SK-N-SH (cell line): ENCODE results near the gene INPP5B. TPM values are rescaled to one million over a fixed set of nuclear protein-coding genes. Genes with fewer than 3 reads are reported as not detected.

Experiments
- CTCF ChIA-PET: fragments of 300-600, 350-600 bp; formaldehyde crosslinking; extraction: SDS; loops from one replicate; lab custom pipeline; 2021; lab: Yijun Ruan, JAX
- POLR2A ChIA-PET: fragments of 350-600 bp; sonication (Branson Sonifier 250); formaldehyde crosslinking; extraction: SDS; loops from one replicate; lab custom pipeline; 2020; ENCODE audit warnings: antibody characterized with exemption, inconsistent platforms; lab: Yijun Ruan, JAX
- DNase-seq: peaks from one replicate; pipeline ENCODE4 v3.0.0; 2012
- H2AFZ ChIP-seq: fragments of 200-600 bp; sonication (generic); 2 replicates; pipeline ENCODE4 v1.8.1; 2016; ENCODE audit warnings: antibody characterized with exemption, mild to moderate bottlenecking, low read depth
- H3F3A ChIP-seq: fragments of 200-600 bp; sonication (generic); replicated peaks from 2 replicates; pipeline ENCODE3; 2016; ENCODE audit warnings: antibody characterized with exemption, mild to moderate bottlenecking; ENCODE audit not compliant: insufficient read depth
- H3K27ac ChIP-seq, 2 experiments: fragments of 200-500 bp in 1 of 2; fragments of 200-600 bp in 1 of 2; sonication (Bioruptor generic) in 1 of 2; sonication (generic), shearing (Covaris generic) in 1 of 2; 2 replicates each; pipeline versions ENCODE4 v1.5.1 to v1.6.1; 2014 to 2016; ENCODE audit warnings: low read depth in 2 of 2, inconsistent platforms in 1 of 2, low read length in 1 of 2, mild to moderate bottlenecking in 1 of 2, mixed read lengths in 1 of 2
- H3K27me3 ChIP-seq: fragments of 200-600 bp; sonication (generic), shearing (Covaris generic); 2 replicates; pipeline ENCODE4 v1.6.1; 2016; ENCODE audit warnings: mixed run types; ENCODE audit not compliant: insufficient read depth
- H3K36me3 ChIP-seq, 2 experiments: fragments of 200-500 bp in 1 of 2; fragments of 200-600 bp in 1 of 2; sonication (Bioruptor generic) in 1 of 2; sonication (generic) in 1 of 2; replicated peaks in 1 of 2; 2 replicates each; pipeline versions ENCODE3 to v1.5.1; 2014 to 2016; ENCODE audit warnings: low read length in 1 of 2, mild to moderate bottlenecking in 1 of 2; ENCODE audit not compliant: insufficient read depth in 2 of 2, control insufficient read depth in 1 of 2
- H3K4me1 ChIP-seq, 2 experiments: fragments of 200-500 bp in 1 of 2; fragments of 200-600 bp in 1 of 2; sonication (Bioruptor generic) in 1 of 2; sonication (generic), shearing (Covaris generic) in 1 of 2; 2 replicates each; pipeline versions ENCODE4 v1.5.1 to v1.6.1; 2014 to 2016; ENCODE audit warnings: low read depth in 1 of 2, low read length in 1 of 2, mixed run types in 1 of 2; ENCODE audit not compliant: insufficient read depth in 2 of 2, control insufficient read depth in 1 of 2
- H3K4me2 ChIP-seq: fragments of 200-600 bp; sonication (generic), shearing (Covaris generic); 2 replicates; pipeline ENCODE4 v1.6.1; 2017; ENCODE audit warnings: mixed run types
- H3K4me3 ChIP-seq, 2 experiments: fragments of 200-500 bp in 1 of 2; fragments of 200-600 bp in 1 of 2; sonication (Bioruptor generic) in 1 of 2; sonication (generic), shearing (Covaris generic) in 1 of 2; 2 replicates each; pipeline versions ENCODE4 v1.5.1 to v1.8.1; 2014 to 2016; ENCODE audit warnings: low read depth in 2 of 2, inconsistent platforms in 1 of 2, low read length in 1 of 2, mild to moderate bottlenecking in 1 of 2, mixed read lengths in 1 of 2, moderate library complexity in 1 of 2
- H3K79me2 ChIP-seq: fragments of 200-600 bp; sonication (generic); 2 replicates; pipeline ENCODE4 v1.8.1; 2017; ENCODE audit warnings: mild to moderate bottlenecking; ENCODE audit not compliant: insufficient read depth
- H3K9ac ChIP-seq: fragments of 200-600 bp; sonication (generic); 2 replicates; pipeline ENCODE4 v1.6.1; 2017; ENCODE audit warnings: mixed run types
- H3K9me2 ChIP-seq: fragments of 200-600 bp; sonication (generic); 2 replicates; pipeline ENCODE4 v1.6.1; 2017; ENCODE audit warnings: mixed run types
- H3K9me3 ChIP-seq: fragments of 200-600 bp; sonication (generic); 2 replicates; pipeline ENCODE4 v1.6.1; 2017; ENCODE audit warnings: mixed run types, mild to moderate bottlenecking, moderate library complexity
- H4K20me1 ChIP-seq: fragments of 200-600 bp; sonication (generic); 2 replicates; pipeline ENCODE4 v1.6.1; 2017; ENCODE audit warnings: mild to moderate bottlenecking, mixed run types; ENCODE audit not compliant: insufficient read depth
- CHD2 ChIP-seq: fragments of 150-350 bp; IDR thresholded peaks from 2 replicates; pipeline ENCODE4 v1.6.1; 2018; ENCODE audit warnings: low read length; ENCODE audit not compliant: partially characterized antibody
- CTCF ChIP-seq: fragments of 200-600 bp; sonication (generic); IDR thresholded peaks from 2 replicates; pipeline ENCODE4 v1.6.1; 2017; ENCODE audit warnings: antibody characterized with exemption, mild to moderate bottlenecking, moderate library complexity
- ELF1 ChIP-seq: IDR thresholded peaks from 2 replicates; pipeline ENCODE4 v1.4.0; 2012
- EP300 ChIP-seq, 2 experiments: IDR thresholded peaks; 2 replicates each; pipeline versions ENCODE4 v1.4.0 to v1.6.1; 2012; ENCODE audit warnings: borderline replicate concordance in 1 of 2, low read depth in 1 of 2, low read length in 1 of 2
- EZH2phosphoT487 ChIP-seq: fragments of 200-600 bp; sonication (generic); IDR thresholded peaks from 2 replicates; pipeline ENCODE4 v1.6.1; 2017; ENCODE audit warnings: low read depth, mixed run types, mild to moderate bottlenecking, antibody characterized with exemption, moderate library complexity, borderline replicate concordance
- FOSL2 ChIP-seq: IDR thresholded peaks from 2 replicates; pipeline ENCODE4 v1.4.0; 2012; ENCODE audit warnings: low read depth, mild to moderate bottlenecking, moderate library complexity, borderline replicate concordance
- FOXJ3 ChIP-seq: sonication (generic); formaldehyde crosslinking; IDR thresholded peaks from 2 replicates; pipeline ENCODE4 v1.5.1; 2020; ENCODE audit warnings: mild to moderate bottlenecking, missing genetic modification reagents
- FOXM1 ChIP-seq: IDR thresholded peaks from 2 replicates; pipeline ENCODE4 v1.4.0; 2012; ENCODE audit warnings: low read depth, mild to moderate bottlenecking
- GABPA ChIP-seq: IDR thresholded peaks from 2 replicates; pipeline ENCODE4 v1.4.0; 2012; ENCODE audit warnings: low read depth, mild to moderate bottlenecking
- GATA2 ChIP-seq: sonication (generic); formaldehyde crosslinking; IDR thresholded peaks from 2 replicates; pipeline ENCODE4 v1.5.0; 2020; ENCODE audit warnings: mild to moderate bottlenecking, missing genetic modification reagents
- IRF3 ChIP-seq: fragments of 150-350 bp; IDR thresholded peaks from 2 replicates; pipeline ENCODE4 v1.6.1; 2016; ENCODE audit warnings: mild to moderate bottlenecking, low read depth, low read length
- JUND ChIP-seq: IDR thresholded peaks from 2 replicates; pipeline ENCODE4 v1.4.0; 2012
- MAX ChIP-seq: IDR thresholded peaks from 2 replicates; pipeline ENCODE4 v1.4.0; 2012; ENCODE audit warnings: low read depth
- MXI1 ChIP-seq: IDR thresholded peaks from 2 replicates; pipeline ENCODE4 v1.6.1; 2012; ENCODE audit warnings: mild to moderate bottlenecking, low read depth, low read length, improper control_type of control experiment
- NFIC ChIP-seq: IDR thresholded peaks from 2 replicates; pipeline ENCODE4 v1.4.0; 2012; ENCODE audit warnings: borderline replicate concordance
- NRF1 ChIP-seq: IDR thresholded peaks from 2 replicates; pipeline ENCODE4 v1.6.1; 2012; ENCODE audit warnings: low read depth, mild to moderate bottlenecking, low read length
- POLR2AphosphoS5 ChIP-seq: IDR thresholded peaks from 2 replicates; pipeline ENCODE4 v1.6.1; 2012; ENCODE audit warnings: low read depth, low read length
- RAD21 ChIP-seq: IDR thresholded peaks from 2 replicates; pipeline ENCODE4 v1.6.1; 2012; ENCODE audit warnings: mild to moderate bottlenecking, low read length
- RCOR1 ChIP-seq: fragments of 150-350 bp; IDR thresholded peaks from 2 replicates; pipeline ENCODE4 v1.6.1; 2017; ENCODE audit warnings: antibody characterized with exemption, low read length
- RFX5 ChIP-seq: IDR thresholded peaks from 2 replicates; pipeline ENCODE4 v1.6.1; 2012; ENCODE audit warnings: mild to moderate bottlenecking, improper control_type of control experiment, low read length
- RXRA ChIP-seq: IDR thresholded peaks from 2 replicates; pipeline ENCODE4 v1.4.0; 2012; ENCODE audit warnings: low read depth, mild to moderate bottlenecking, borderline replicate concordance
- TAF1 ChIP-seq: IDR thresholded peaks from 2 replicates; pipeline ENCODE4 v1.6.1; 2012; ENCODE audit warnings: low read depth, mild to moderate bottlenecking, low read length, moderate library complexity, borderline replicate concordance
- USF1 ChIP-seq: IDR thresholded peaks from 2 replicates; pipeline ENCODE4 v1.4.0; 2012; ENCODE audit warnings: low read depth, borderline replicate concordance
- USF2 ChIP-seq: fragments of 150-350 bp; IDR thresholded peaks from 2 replicates; pipeline ENCODE4 v1.6.1; 2017; ENCODE audit warnings: antibody characterized with exemption, low read length, low read depth, borderline replicate concordance
- YY1 ChIP-seq: IDR thresholded peaks from 2 replicates; pipeline ENCODE4 v1.4.0; 2012; ENCODE audit warnings: low read depth, mild to moderate bottlenecking
- ZBTB33 ChIP-seq: IDR thresholded peaks from 2 replicates; pipeline ENCODE4 v1.4.0; 2012; ENCODE audit warnings: low read depth, borderline replicate concordance
- WGBS: methylation state at CpG from one replicate; pipeline ENCODE4 v1.1.6; 2017; ENCODE audit warnings: low lambda C conversion rate; 5-methylcytosine and 5-hydroxymethylcytosine counted together
- polyA plus RNA-seq, 3 experiments: library from polyadenylated mRNA; depleted of rRNA; stranded (reverse); fragments of >200 nt; gene quantifications; 2 replicates each; pipeline ENCODE4 v1.2.3, GENCODE V29; 2012

Gene INPP5B
- polyA plus RNA-seq, 1 of the 3 experiments (the other 2 are of a cell fraction), result 10.5 TPM

GRCh38 chr1:37958690-37959089 lies 11.8 kb upstream of the INPP5B start:
- ChIA-PET CTCF (interaction anchor here (1.0 kb wide), 1 partner anchor 32 kb away, joined by 3 read pairs; no protein-coding TSS in a partner anchor), POLR2A (no interaction called here)
- Histone ChIP-seq H2AFZ (no peak overlapping the region), H3K9ac (peak overlapping the region; percentile 24; the same call in 1 of the 2 replicates), H3K4me2 (peak overlapping the region; percentile 26), H3F3A (peaks cover 29% of the 10 kb centered on the region), H4K20me1 (no peaks in the 10 kb centered on the region), H3K4me1 (peaks cover 0 to 15% of the 10 kb centered on the region in 2 experiments; a peak in 1 of 4 replicates), H3K9me3 (no peaks in the 10 kb centered on the region), H3K27ac (peak overlapping the region; percentile 5 to 80; a peak in 3 of 4 replicates), H3K9me2 (no peaks in the 10 kb centered on the region), H3K36me3 (peaks cover 15 to 30% of the 10 kb centered on the region in 2 experiments), H3K4me3 (no peak overlapping the region), H3K79me2 (0 out of 2 replicates have a peak, but pooled peaks cover 5% of the 10 kb centered on the region), H3K27me3 (no peaks in the 10 kb centered on the region)
- no peak for DNase-seq
- WGBS, result 8% methylated on average over 2 of the region's 2 CpGs
- TF ChIP-seq USF2 (no peak), NFIC (peak; percentile 84), NRF1 (no peak), EZH2phosphoT487 (no peak), GABPA (no peak), FOXJ3 (CRISPR knock-in tag) (no peak), USF1 (no peak), RFX5 (no peak), GATA2 (CRISPR knock-in tag) (no peak), RAD21 (no peak), YY1 (no peak), CHD2 (no peak), CTCF (no peak), ZBTB33 (peak; percentile 50; the same call in 1 of the 2 replicates), IRF3 (no peak), MAX (0 out of 2 replicates have a peak, but pooled peaks have one; percentile 24), FOSL2 (peak; percentile 93), MXI1 (no peak), RCOR1 (no peak), EP300 (IDR thresholded peaks at IDR 0.05; ENCODE audit: borderline replicate concordance in 1 of 2, low read depth in 1 of 2, low read length in 1 of 2) (peak in 1 of 2 experiments; percentile 81; a peak in 2 of 4 replicates), FOXM1 (peak; percentile 53; the same call in 1 of the 2 replicates), RXRA (no peak), ELF1 (no peak), JUND (peak; percentile 84), POLR2AphosphoS5 (peak; percentile 35; the same call in 1 of the 2 replicates), TAF1 (no peak)
